ENCODE measurements around the gene SULT1A3. TPM values are rescaled to one million over a fixed set of nuclear protein-coding genes. Genes with fewer than 3 reads are reported as not detected.

The SULT1A3 gene
- total and polyA plus RNA-seq, 2 of the 8 experiments (the other 6 are each of a cell fraction or from before 2014, with no cell fraction given), result 1.9 to 13.8 TPM

DNA sequence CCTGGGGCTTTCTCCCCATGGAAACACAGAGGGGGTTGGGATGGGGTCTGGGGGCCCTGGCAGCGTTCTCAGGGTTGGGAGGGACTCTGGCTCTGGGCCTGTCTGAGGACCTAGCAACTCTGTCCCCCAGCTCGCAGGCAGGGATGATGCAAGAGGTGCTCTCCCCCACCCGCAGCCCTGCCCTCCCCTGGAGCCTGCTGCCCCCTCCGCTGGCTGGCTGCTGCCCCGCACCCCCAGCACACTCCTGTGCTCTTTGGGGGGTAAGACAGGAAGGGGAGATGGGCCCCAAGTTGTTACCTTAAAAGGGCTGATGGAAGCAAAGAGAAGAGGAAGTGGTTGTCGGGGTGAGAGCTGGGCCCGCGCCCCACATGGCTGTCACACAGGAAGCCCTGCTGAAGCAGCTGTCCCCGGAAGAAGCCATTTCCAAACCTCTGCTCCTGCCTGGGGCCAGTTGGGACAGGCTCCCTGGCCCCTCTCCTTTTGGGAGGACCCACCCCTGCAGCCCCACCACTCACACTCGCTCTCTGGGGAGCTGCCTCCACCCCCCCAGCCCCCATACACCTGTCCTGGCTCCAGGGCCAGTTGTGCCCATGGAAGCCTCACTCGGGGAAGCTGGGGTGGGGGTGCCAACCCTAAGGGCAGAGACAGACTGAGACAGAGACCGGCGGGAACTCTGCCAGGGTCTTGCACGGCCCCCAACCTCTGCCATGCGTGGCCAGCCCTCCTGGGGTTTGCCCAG lies 13.2 kb upstream of the SULT1A3 start:
- Histone ChIP-seq H4K91ac (replicated peaks; ENCODE audit: insufficient read length, low read length) (no peak overlapping the region), H2BK15ac (ENCODE audit: low read length) (no peak overlapping the region), H3K4me3 (ENCODE audit: extremely low read depth in 1 of 4, insufficient read depth in 2 of 4, low read depth in 3 of 4, low read length in 4 of 4) (no peak overlapping the region), H2BK20ac (ENCODE audit: low read length) (no peak overlapping the region), H3K18ac (ENCODE audit: extremely low read depth, low read length) (no peak overlapping the region), H3K79me2 (ENCODE audit: control insufficient read depth in 1 of 2, insufficient read depth in 2 of 2, low read length in 2 of 2) (no peaks in the 10 kb centered on the region), H3K4me1 (replicated peaks in 1 of 4; ENCODE audit: control insufficient read depth in 3 of 4, insufficient read depth in 4 of 4, low read length in 3 of 4) (peaks cover 0 to 12% (median 4%) of the 10 kb centered on the region in 4 experiments; a peak in 4 of 7 replicates), H4K20me1 (replicated peaks in 1 of 2; ENCODE audit: control insufficient read depth in 1 of 2, insufficient read depth in 2 of 2, low read length in 2 of 2) (peaks cover 7 to 8% of the 10 kb centered on the region in 2 experiments), H3K36me3 (ENCODE audit: control insufficient read depth in 2 of 4, insufficient read depth in 4 of 4, low read length in 3 of 4) (no peaks in the 10 kb centered on the region), H3K23me2 (ENCODE audit: low read depth, low read length) (peaks cover 9% of the 10 kb centered on the region; the same call in 1 of the 2 replicates), H2BK120ac (replicated peaks; ENCODE audit: low read depth, low read length) (no peak overlapping the region), H3K56ac (replicated peaks; ENCODE audit: insufficient read length, low read depth, low read length) (no peak overlapping the region), H3K79me1 (ENCODE audit: low read depth, low read length) (no peaks in the 10 kb centered on the region), H2BK12ac (ENCODE audit: low read depth, low read length) (no peak overlapping the region), H2BK5ac (ENCODE audit: low read depth, low read length) (peak overlapping the region; percentile 24; the same call in 1 of the 2 replicates), H3K14ac (ENCODE audit: insufficient read length) (no peak overlapping the region), H3K9ac (replicated peaks in 1 of 4; ENCODE audit: extremely low read depth in 1 of 4, low read depth in 3 of 4, low read length in 3 of 4) (no peak overlapping the region), H4K5ac (ENCODE audit: insufficient read length, low read depth, low read length) (no peak overlapping the region), H2AK5ac (ENCODE audit: low read depth, low read length) (no peak overlapping the region), H3K9me3 (ENCODE audit: insufficient read depth in 2 of 2, low read depth in 1 of 2, low read length in 1 of 2) (no peaks in the 10 kb centered on the region), H3K27ac (ENCODE audit: low read depth, low read length) (no peak overlapping the region), H2AFZ (ENCODE audit: low read length) (no peak overlapping the region), H4K8ac (ENCODE audit: extremely low read depth, insufficient read depth, low read length) (no peak overlapping the region; the same call in 1 of the 2 replicates), H3K4ac (replicated peaks; ENCODE audit: insufficient read length, low read depth, low read length) (no peak overlapping the region), H3K4me2 (ENCODE audit: insufficient read depth in 1 of 2, low read depth in 2 of 2, low read length in 2 of 2) (no peak overlapping the region), H3K23ac (ENCODE audit: insufficient read length) (no peak overlapping the region), H3K27me3 (replicated peaks in 1 of 4; ENCODE audit: control insufficient read depth in 3 of 4, extremely low read depth in 1 of 4, insufficient read depth in 3 of 4, low read length in 3 of 4) (peaks cover 0 to 16% (median 10%) of the 10 kb centered on the region in 4 experiments; a peak in 4 of 7 replicates)
- TF ChIP-seq CEBPB (IDR thresholded peaks at IDR 0.05; ENCODE audit: low read depth, low read length) (peak; percentile 37; the same call in 1 of the 2 replicates), JUND (IDR thresholded peaks at IDR 0.05; ENCODE audit: low read length) (no peak)
- TF ChIP-seq, protein P1, sequence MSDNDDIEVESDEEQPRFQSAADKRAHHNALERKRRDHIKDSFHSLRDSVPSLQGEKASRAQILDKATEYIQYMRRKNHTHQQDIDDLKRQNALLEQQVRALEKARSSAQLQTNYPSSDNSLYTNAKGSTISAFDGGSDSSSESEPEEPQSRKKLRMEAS (IDR thresholded peaks at IDR 0.05), result 0 out of 2 replicates have a peak, but pooled peaks have one; percentile 26
- POLR2A ChIA-PET (ENCODE audit: partially characterized antibody), result interaction anchor here (1.2 kb wide), 1 partner anchor 14 kb away, joined by 3 read pairs; no protein-coding TSS in a partner anchor
- CTCF ChIA-PET (ENCODE audit: partially characterized antibody), result interaction anchor here (1.0 to 4.4 kb wide), 4 partner anchors 68 to 322 kb away, joined by 4 to 21 read pairs (median 5); partner anchors contain the start of gene GDPD3
- WGBS, 2 experiments (ENCODE audit: extremely low coverage in 1 of 2, insufficient coverage in 1 of 2, insufficient read length in 1 of 2, insufficient replicate concordance in 2 of 2, low coverage in 1 of 2, low lambda C conversion rate in 2 of 2, missing lambda C conversion rate in 1 of 2), result 97% methylated on average over 6 of the region's 15 CpGs; no CpG with 5 or more reads in 1 of the 2 experiments
- peak in 1 of 2 experiments; percentile 51 for DNase-seq (ENCODE audit: low read depth in 1 of 2, low spot score in 2 of 2)
- no peak for FAIRE-seq
